ENCODE measurements around the gene ACKR3.

- TF ChIP-seq CTCF (IDR thresholded peaks at IDR 0.05; ENCODE audit: poor library complexity, severe bottlenecking) (no peak), REST (IDR thresholded peaks at IDR 0.05; ENCODE audit: borderline replicate concordance) (no peak), EP300 (conservative IDR thresholded peaks at IDR 0.05; ENCODE audit: poor library complexity, severe bottlenecking) (no peak), TAF1 (IDR thresholded peaks at IDR 0.05; ENCODE audit: low read depth) (no peak), POLR2AphosphoS5 (IDR thresholded peaks at IDR 0.05) (no peak), EZH2 (IDR thresholded peaks at IDR 0.05; ENCODE audit: borderline replicate concordance, insufficient read depth, low read length, poor library complexity, severe bottlenecking) (no peak), RAD21 (conservative IDR thresholded peaks at IDR 0.05) (no peak), SMC3 (conservative IDR thresholded peaks at IDR 0.05; ENCODE audit: poor library complexity) (no peak)
These were observed 30.5 kb downstream of the ACKR3 start for GRCh38 chr2:236600158-236600557.
